Adrenal gland (tissue), 19 donors: ENCODE results near the gene DRAP1. TPM values are rescaled to one million over a fixed set of nuclear protein-coding genes. Genes with fewer than 3 reads are reported as not detected.

Source experiments
- DNase-seq, 7 donors: peaks; one replicate each; pipeline ENCODE4 v3.0.0-alpha.2; 2019 to 2020
- H3K27ac ChIP-seq, 5 donors: fragments of 200-600 bp; sonication (generic) in 4 of 5; 1 replicate in 3 of 5; 2 replicates in 2 of 5; pipeline versions ENCODE4 v1.5.1 to v1.8.0; 2016 to 2020; ENCODE audit warnings: mild to moderate bottlenecking in 1 of 5
- H3K27me3 ChIP-seq: fragments of 200-600 bp; 2 replicates; pipeline ENCODE4 v1.8.0; 2021
- H3K36me3 ChIP-seq, 2 donors: fragments of 200-600 bp; replicated peaks in 1 of 2; 1 replicate in 1 of 2; 2 replicates in 1 of 2; pipeline versions ENCODE4 v1.5.1 to v1.8.0; 2018 to 2022
- H3K4me1 ChIP-seq, 2 donors: fragments of 200-600 bp; replicated peaks in 1 of 2; 1 replicate in 1 of 2; 2 replicates in 1 of 2; pipeline versions ENCODE4 v1.5.1 to v1.8.0; 2018 to 2021
- H3K4me3 ChIP-seq, 4 donors: fragments of 200-600 bp; sonication (generic) in 3 of 4; one replicate each; pipeline ENCODE4 v1.5.1; 2016 to 2018
- H3K9me3 ChIP-seq, 3 donors: fragments of 200-600 bp; sonication (generic) in 1 of 3; replicated peaks in 1 of 3; 1 replicate in 2 of 3; 2 replicates in 1 of 3; pipeline versions ENCODE4 v1.5.1 to v1.8.0; 2016 to 2021
- POLR2A ChIP-seq, 2 donors: fragments of 450-650 bp; IDR thresholded peaks; one replicate each; pipeline ENCODE4 v1.6.1; 2017; ENCODE audit warnings: antibody characterized with exemption in 2 of 2, mild to moderate bottlenecking in 2 of 2, moderate library complexity in 1 of 2
- WGBS, 4 donors: extraction: QIAGEN DNeasy Blood & Tissue Kit in 2 of 4; methylation state at CpG; one replicate each; pipeline versions ENCODE4 v1.1.5 to v1.1.7; 2013 to 2017; 5-methylcytosine and 5-hydroxymethylcytosine counted together
- intact Hi-C, 2 donors: fragments of 100-400 bp; cut with DNase I; formaldehyde crosslinking; loops; one replicate each; pipeline versions ENCODE4 v1.14.1 to v1.15.0; 2022 to 2023
- long read RNA-seq, 10 donors: library from polyadenylated mRNA in 3 of 10; unstranded in 2 of 10; stranded (forward) in 1 of 10; transcript quantifications; one replicate each; pipeline ENCODE4 v2.0.0 and lab custom pipeline, GENCODE V29; 2021 to 2026
- polyA plus RNA-seq, 3 donors: library from polyadenylated mRNA; stranded (reverse); fragments of 200-250 nt in 2 of 3; fragments of 350-450 nt in 1 of 3; fragmentation: Illumina TruSeq in 1 of 3; extraction: RNeasy Lipid Tissue Mini Kit (QIAGEN cat#74804) in 1 of 3; gene quantifications; one replicate each; pipeline ENCODE4 v1.2.3, GENCODE V29; 2013 to 2014
- total RNA-seq, 9 donors: library from RNA; depleted of rRNA in 4 of 9; stranded (reverse); fragments of >200 nt in 4 of 9; fragments of 120-200 nt in 1 of 9; fragmentation: NEBNext Ultra II Directional in 1 of 9; extraction: Animal tissue kit (Norgen Biotek cat#: 25700) in 1 of 9; gene quantifications; one replicate each; pipeline versions ENCODE4 v1.1.0 to v1.2.4, GENCODE V29; 2013 to 2023
- TF ChIP-seq, protein P1 (sequence below), 6 experiments: fragments of 450-650 bp in 4 of 6; fragments of 200-600 bp in 2 of 6; sonication (generic) in 1 of 6; IDR thresholded peaks; 1 replicate in 5 of 6; 2 replicates in 1 of 6; pipeline versions ENCODE4 v1.5.1 to v1.8.0; 2016 to 2021; ENCODE audit warnings: antibody characterized with exemption in 6 of 6, mild to moderate bottlenecking in 2 of 6, moderate library complexity in 1 of 6
- donor health status: healthy with polysubstance abuse.
- donor health status: Bipolar disorder and iron deficiency.
- donor health status: DM: yes; HTN: yes; CAD: no.
- donor health status: DM: no; HTN: no; CAD: no.
- donor health status: DM: no; HTN: no; CAD: no.
- donor health status: DM: yes; HTN: yes; CAD: no.

Gene DRAP1, protein sequence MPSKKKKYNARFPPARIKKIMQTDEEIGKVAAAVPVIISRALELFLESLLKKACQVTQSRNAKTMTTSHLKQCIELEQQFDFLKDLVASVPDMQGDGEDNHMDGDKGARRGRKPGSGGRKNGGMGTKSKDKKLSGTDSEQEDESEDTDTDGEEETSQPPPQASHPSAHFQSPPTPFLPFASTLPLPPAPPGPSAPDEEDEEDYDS
- total RNA-seq (100 to 1,000 TPM in 3 of 9 donors, 10 to 100 TPM in 6; 75.8 to 111 (median 92.3) TPM), polyA plus RNA-seq (100 to 1,000 TPM in 2 of 3 donors, 10 to 100 TPM in 1; 63.7 to 269 (median 267) TPM)
- long read RNA-seq, donor 1, transcript DRAP1-209 (4 exons, 453 nt): minor isoform, 16 of 86 reads
- long read RNA-seq, donor 1, transcript DRAP1-201 (7 exons, 989 nt): major isoform, 50 of 86 reads
- long read RNA-seq, donor 1, transcript DRAP1-206 (3 exons, 837 nt): minor isoform, 7 of 86 reads
- long read RNA-seq, donor 1, partial matches to known transcripts: 7 of 86 reads
- long read RNA-seq, donor 1, other reads (novel, unspliced or antisense): 0 of 86 reads
- long read RNA-seq, donor 2, transcript DRAP1-201 (7 exons, 989 nt): major isoform, 43 of 61 reads
- long read RNA-seq, donor 2, transcript DRAP1-209 (4 exons, 453 nt): minor isoform, 6 of 61 reads
- long read RNA-seq, donor 2, partial matches to known transcripts: 7 of 61 reads
- long read RNA-seq, donor 2, other reads (novel, unspliced or antisense): 0 of 61 reads
- long read RNA-seq, donor 3, transcript DRAP1-201 (7 exons, 989 nt): major isoform, 40 of 69 reads
- long read RNA-seq, donor 3, transcript DRAP1-209 (4 exons, 453 nt): minor isoform, 8 of 69 reads
- long read RNA-seq, donor 3, transcript DRAP1-206 (3 exons, 837 nt): minor isoform, 8 of 69 reads
- long read RNA-seq, donor 3, partial matches to known transcripts: 5 of 69 reads
- long read RNA-seq, donor 3, other reads (novel, unspliced or antisense): 0 of 69 reads
- long read RNA-seq, donor 4, transcript DRAP1-201 (7 exons, 989 nt): major isoform, 29 of 32 reads
- long read RNA-seq, donor 4, partial matches to known transcripts: 0 of 32 reads
- long read RNA-seq, donor 4, other reads (novel, unspliced or antisense): 3 of 32 reads
- long read RNA-seq, donor 5, transcript DRAP1-201 (7 exons, 989 nt): major isoform, 116 of 122 reads
- long read RNA-seq, donor 5, partial matches to known transcripts: 1 of 122 reads
- long read RNA-seq, donor 5, other reads (novel, unspliced or antisense): 2 of 122 reads
- long read RNA-seq, donor 6, transcript DRAP1-201 (7 exons, 989 nt): major isoform, 23 of 29 reads
- long read RNA-seq, donor 6, partial matches to known transcripts: 2 of 29 reads
- long read RNA-seq, donor 6, other reads (novel, unspliced or antisense): 1 of 29 reads
- long read RNA-seq, donor 7, transcript DRAP1-201 (7 exons, 989 nt): major isoform, 24 of 32 reads
- long read RNA-seq, donor 7, partial matches to known transcripts: 0 of 32 reads
- long read RNA-seq, donor 7, other reads (novel, unspliced or antisense): 0 of 32 reads
- long read RNA-seq, donor 8, transcript DRAP1-206 (3 exons, 837 nt): minor isoform, 7 of 92 reads
- long read RNA-seq, donor 8, transcript DRAP1-209 (4 exons, 453 nt): minor isoform, 7 of 92 reads
- long read RNA-seq, donor 8, transcript DRAP1-201 (7 exons, 989 nt): major isoform, 65 of 92 reads
- long read RNA-seq, donor 8, partial matches to known transcripts: 8 of 92 reads
- long read RNA-seq, donor 8, other reads (novel, unspliced or antisense): 0 of 92 reads
- long read RNA-seq, donor 9, transcript DRAP1-201 (7 exons, 989 nt): major isoform, 31 of 47 reads
- long read RNA-seq, donor 9, transcript DRAP1-206 (3 exons, 837 nt): minor isoform, 5 of 47 reads
- long read RNA-seq, donor 9, partial matches to known transcripts: 6 of 47 reads
- long read RNA-seq, donor 9, other reads (novel, unspliced or antisense): 0 of 47 reads
- long read RNA-seq, donor 10, transcript DRAP1-201 (7 exons, 989 nt): major isoform, 37 of 52 reads
- long read RNA-seq, donor 10, transcript DRAP1-209 (4 exons, 453 nt): minor isoform, 9 of 52 reads
- long read RNA-seq, donor 10, partial matches to known transcripts: 0 of 52 reads
- long read RNA-seq, donor 10, other reads (novel, unspliced or antisense): 0 of 52 reads

DNA sequence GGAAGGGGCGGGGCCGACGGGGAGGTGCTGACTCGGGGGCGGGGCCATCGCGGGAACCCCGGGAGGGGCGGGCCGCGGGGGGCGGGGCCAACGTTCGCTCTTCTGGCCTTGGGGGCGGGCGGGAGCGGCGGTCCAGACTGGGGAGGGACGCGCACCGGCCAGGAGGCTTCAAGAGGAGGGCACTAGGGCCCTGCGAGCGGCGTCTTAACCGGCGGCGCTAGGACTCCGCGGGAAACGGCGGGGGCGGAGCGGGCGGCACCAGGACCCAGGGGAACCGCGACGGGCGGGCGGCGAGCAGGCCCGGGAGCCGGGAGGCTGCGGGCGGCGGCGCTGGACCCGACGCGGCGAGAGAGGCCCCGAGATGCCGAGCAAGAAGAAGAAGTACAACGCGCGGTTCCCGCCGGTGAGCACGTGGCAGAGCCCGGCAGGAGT, at the start of gene DRAP1:
Gene DRAP1 (plus strand): TSS at position 286 of the 432 bp plus-strand sequence. CDS start 76 bp downstream, at position 362.
- peak; percentile 41 to 59 for TF ChIP-seq POLR2A (IDR thresholded peaks at IDR 0.05)
- TF ChIP-seq, protein P1, sequence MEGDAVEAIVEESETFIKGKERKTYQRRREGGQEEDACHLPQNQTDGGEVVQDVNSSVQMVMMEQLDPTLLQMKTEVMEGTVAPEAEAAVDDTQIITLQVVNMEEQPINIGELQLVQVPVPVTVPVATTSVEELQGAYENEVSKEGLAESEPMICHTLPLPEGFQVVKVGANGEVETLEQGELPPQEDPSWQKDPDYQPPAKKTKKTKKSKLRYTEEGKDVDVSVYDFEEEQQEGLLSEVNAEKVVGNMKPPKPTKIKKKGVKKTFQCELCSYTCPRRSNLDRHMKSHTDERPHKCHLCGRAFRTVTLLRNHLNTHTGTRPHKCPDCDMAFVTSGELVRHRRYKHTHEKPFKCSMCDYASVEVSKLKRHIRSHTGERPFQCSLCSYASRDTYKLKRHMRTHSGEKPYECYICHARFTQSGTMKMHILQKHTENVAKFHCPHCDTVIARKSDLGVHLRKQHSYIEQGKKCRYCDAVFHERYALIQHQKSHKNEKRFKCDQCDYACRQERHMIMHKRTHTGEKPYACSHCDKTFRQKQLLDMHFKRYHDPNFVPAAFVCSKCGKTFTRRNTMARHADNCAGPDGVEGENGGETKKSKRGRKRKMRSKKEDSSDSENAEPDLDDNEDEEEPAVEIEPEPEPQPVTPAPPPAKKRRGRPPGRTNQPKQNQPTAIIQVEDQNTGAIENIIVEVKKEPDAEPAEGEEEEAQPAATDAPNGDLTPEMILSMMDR (IDR thresholded peaks at IDR 0.05): peak in 1 of 6 experiments; percentile 11
- no peaks in the 10 kb centered on the region for H3K27me3 ChIP-seq
- peak within 1 kb of the TSS in 4 of 5 donors; percentile 81 to 100 (median 94) for H3K27ac ChIP-seq
- peaks cover 0 to 19% of the 10 kb centered on the region in 2 donors for H3K36me3 ChIP-seq
- intact Hi-C loops: no loop called here
- peaks cover 35 to 47% of the 10 kb centered on the region in 2 donors for H3K4me1 ChIP-seq
- DNase-seq: peak; percentile 98 to 100 (median 99)
- H3K4me3 ChIP-seq: peak within 1 kb of the TSS; percentile 82 to 96 (median 93)
- no peaks in the 10 kb centered on the region for H3K9me3 ChIP-seq
- 0 to 2% (median 1%) methylated on average over 35 to 59 of the region's 59 CpGs; no CpG with 5 or more reads in 1 of the 4 donors for WGBS, 4 donors

DNA sequence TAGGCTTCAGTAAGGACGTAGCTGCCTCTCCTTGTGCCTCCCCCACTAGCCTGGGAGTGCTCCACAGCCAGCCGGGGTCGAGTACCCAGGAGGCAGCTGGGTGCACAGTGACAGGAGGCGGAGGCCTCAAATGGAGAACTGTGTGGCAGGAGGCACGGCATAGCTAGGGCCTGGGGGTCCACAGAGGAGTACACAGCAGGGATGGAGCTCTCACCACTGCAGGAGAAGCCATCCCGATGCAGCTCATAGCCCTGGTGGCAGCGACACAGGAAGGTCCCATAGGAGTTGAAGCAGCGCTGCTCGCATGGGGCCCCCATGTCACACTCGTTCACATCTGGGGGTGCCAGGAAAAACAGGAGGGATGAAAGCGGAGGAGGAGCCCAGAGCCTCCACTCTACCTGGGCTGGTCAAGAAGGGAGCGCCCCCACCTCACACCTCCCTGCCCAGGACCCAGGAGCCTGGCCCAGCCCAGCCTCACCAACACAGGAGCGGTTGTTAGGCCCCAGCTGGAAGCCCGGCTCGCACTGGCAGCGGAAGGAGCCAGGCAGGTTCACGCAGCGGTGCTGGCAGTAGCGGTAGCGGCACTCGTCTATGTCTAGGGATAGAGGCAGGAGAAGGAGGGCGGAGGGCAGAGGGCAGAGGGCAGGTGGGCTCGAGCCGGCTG, 49.5 kb upstream of the DRAP1 start:
- Histone ChIP-seq H3K36me3 (peaks cover 0 to 42% of the 10 kb centered on the region in 2 donors), H3K27ac (peak overlapping the region in 1 of 5 donors; percentile 93), H3K4me1 (peaks cover 2 to 17% of the 10 kb centered on the region in 2 donors), H3K9me3 (no peaks in the 10 kb centered on the region), H3K27me3 (no peaks in the 10 kb centered on the region), H3K4me3 (no peak overlapping the region)
- intact Hi-C loops: no loop called here
- 77 to 89% (median 86%) methylated on average over 11 to 24 of the region's 24 CpGs for WGBS, 4 donors
- peak in 1 of 7 donors; percentile 27 for DNase-seq
- TF ChIP-seq POLR2A (IDR thresholded peaks at IDR 0.05): no peak
- TF ChIP-seq, protein P1 (IDR thresholded peaks at IDR 0.05): no peak

DNA sequence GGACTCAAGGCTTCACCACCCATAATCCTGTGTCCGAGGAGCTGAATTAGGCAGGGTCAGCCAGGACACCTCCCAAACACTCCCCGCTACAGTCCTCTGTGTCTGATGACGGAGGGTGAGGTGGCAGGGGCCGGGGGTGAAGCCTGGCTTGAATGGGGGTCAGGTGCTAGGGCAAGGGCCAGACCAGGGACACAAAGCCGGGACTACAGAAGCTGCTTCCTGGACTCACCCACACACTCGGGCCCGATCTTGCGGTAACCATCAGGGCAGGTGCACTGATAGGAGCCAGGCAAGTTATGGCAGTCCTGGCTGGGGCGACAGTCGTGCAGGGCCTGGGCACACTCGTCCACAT, 48.9 kb upstream of the DRAP1 start:
- H3K9me3 ChIP-seq: no peaks in the 10 kb centered on the region
- 69 to 80% (median 79%) methylated on average over 10 to 11 of the region's 11 CpGs for WGBS, 4 donors
- H3K27ac ChIP-seq: peak overlapping the region in 1 of 5 donors; percentile 93
- H3K4me3 ChIP-seq: no peak overlapping the region
- no peaks in the 10 kb centered on the region for H3K27me3 ChIP-seq
- intact Hi-C loops: no loop called here
- H3K36me3 ChIP-seq: peaks cover 0 to 37% of the 10 kb centered on the region in 2 donors
- peaks cover 2 to 17% of the 10 kb centered on the region in 2 donors for H3K4me1 ChIP-seq
- peak in 1 of 7 donors; percentile 57 for DNase-seq
- TF ChIP-seq, protein P1 (IDR thresholded peaks at IDR 0.05): no peak
- TF ChIP-seq POLR2A (IDR thresholded peaks at IDR 0.05): no peak
